Sigmoid colon (tissue), 4 donors: Measurements from ENCODE around the gene SLC39A11.

Source experiments
- CTCF ChIP-seq, 4 experiments: fragments of 450-650 bp in 3 of 4; fragments of 200-600 bp in 1 of 4; IDR thresholded peaks; one replicate each; pipeline ENCODE4 v1.5.1; 2016 to 2019; ENCODE audit warnings: antibody characterized with exemption in 4 of 4, mild to moderate bottlenecking in 3 of 4, moderate library complexity in 2 of 4
- POLR2AphosphoS5 ChIP-seq, 4 donors: sonication (generic); formaldehyde crosslinking; IDR thresholded peaks; one replicate each; pipeline ENCODE4 v1.6.1; 2017; ENCODE audit warnings: antibody characterized with exemption in 4 of 4

GRCh38 chr17:72656130-72656763 is 436.2 kb downstream of the SLC39A11 start:
- no peak for TF ChIP-seq CTCF (IDR thresholded peaks at IDR 0.05)
- no peak for TF ChIP-seq POLR2AphosphoS5 (IDR thresholded peaks at IDR 0.05)
